AG04450 (cell line): ENCODE results near the gene SMURF1. TPM values are rescaled to one million over a fixed set of nuclear protein-coding genes. Genes with fewer than 3 reads are reported as not detected.
"Not testable (repeated sequence)": the region's sequence is repeated elsewhere in the genome, so short reads cannot be mapped to it uniquely, and the experiment has no call there.

Source experiments
- CTCF ChIA-PET: fragments of 300-600, 350-600 bp; formaldehyde crosslinking; extraction: SDS; loops from one replicate; lab custom pipeline; 2022; ENCODE audit warnings: antibody characterized with exemption, inconsistent platforms; lab: Charles Lee
- POLR2A ChIA-PET: fragments of 350-600 bp; formaldehyde crosslinking; extraction: SDS; loops from one replicate; lab custom pipeline; 2021; ENCODE audit warnings: antibody characterized with exemption, inconsistent platforms; lab: Yijun Ruan, JAX
- DNase-seq: peaks from one replicate; pipeline ENCODE4 v3.0.0-alpha.2; 2011; ENCODE audit warnings: low read depth, low spot score
- H3K27ac ChIP-seq: one replicate; pipeline ENCODE4 v1.5.1; 2012; ENCODE audit warnings: low read depth, low read length, control low read depth
- H3K27me3 ChIP-seq: one replicate; pipeline ENCODE4 v1.6.0; 2012; ENCODE audit warnings: low read length; ENCODE audit not compliant: control insufficient read depth, insufficient read depth
- H3K4me3 ChIP-seq: 2 replicates; pipeline ENCODE4 v1.5.1; 2011; ENCODE audit warnings: mild to moderate bottlenecking, low read depth, low read length, control low read depth
- H3K9me3 ChIP-seq: 2 replicates; pipeline ENCODE4 v1.5.1; 2012; ENCODE audit warnings: low read length; ENCODE audit not compliant: control insufficient read depth, insufficient read depth
- CTCF ChIP-seq: IDR thresholded peaks from 2 replicates; pipeline ENCODE4 v1.5.1; 2011; ENCODE audit warnings: low read depth, low read length, control low read depth, inconsistent platforms
- polyA plus RNA-seq: library from polyadenylated mRNA; depleted of rRNA; stranded (reverse); fragments of >200 nt; gene quantifications from 2 replicates; pipeline ENCODE4 v1.2.3, GENCODE V29; 2011

The SMURF1 gene
- polyA plus RNA-seq, 1 experiment, result 17.1 TPM

DNA sequence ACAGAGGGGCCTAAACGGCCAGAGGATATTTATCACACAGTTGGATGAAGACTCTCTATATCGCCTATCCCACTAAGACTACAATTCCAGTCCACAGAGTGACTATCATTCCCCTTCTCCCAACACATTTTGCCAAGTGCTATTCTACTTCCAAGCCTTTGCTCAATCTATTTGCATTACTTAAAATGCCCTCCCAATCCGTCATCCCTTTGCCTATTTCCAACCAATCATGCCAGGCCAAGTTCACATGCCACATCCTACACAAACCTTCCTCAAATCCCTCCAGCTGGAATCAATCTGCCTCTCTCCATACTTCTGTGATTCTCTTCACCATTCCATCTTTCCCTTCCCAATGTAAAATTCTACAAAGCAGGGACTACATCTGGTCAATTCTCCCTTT, 38.2 kb downstream of the SMURF1 start:
- Histone ChIP-seq H3K4me3 (no peak overlapping the region), H3K27me3 (no peaks in the 10 kb centered on the region), H3K9me3 (no peaks in the 10 kb centered on the region; the same call in 1 of the 2 replicates), H3K27ac (no peak overlapping the region)
- POLR2A ChIA-PET, result no interaction called here
- TF ChIP-seq CTCF, result no peak
- no peak for DNase-seq
- CTCF ChIA-PET, result no interaction called here

GRCh38 chr7:99104631-99105030, 39.3 kb downstream of the SMURF1 start:
- Histone ChIP-seq H3K27ac (no peak overlapping the region), H3K9me3 (no peaks in the 10 kb centered on the region; the same call in 1 of the 2 replicates), H3K4me3 (no peak overlapping the region), H3K27me3 (no peaks in the 10 kb centered on the region)
- DNase-seq, result no peak
- ChIA-PET POLR2A (interaction anchor here (0.6 kb wide), 1 partner anchor 35 kb away, joined by 5 read pairs; no protein-coding TSS in a partner anchor), CTCF (no interaction called here)
- TF ChIP-seq CTCF, result no peak

DNA sequence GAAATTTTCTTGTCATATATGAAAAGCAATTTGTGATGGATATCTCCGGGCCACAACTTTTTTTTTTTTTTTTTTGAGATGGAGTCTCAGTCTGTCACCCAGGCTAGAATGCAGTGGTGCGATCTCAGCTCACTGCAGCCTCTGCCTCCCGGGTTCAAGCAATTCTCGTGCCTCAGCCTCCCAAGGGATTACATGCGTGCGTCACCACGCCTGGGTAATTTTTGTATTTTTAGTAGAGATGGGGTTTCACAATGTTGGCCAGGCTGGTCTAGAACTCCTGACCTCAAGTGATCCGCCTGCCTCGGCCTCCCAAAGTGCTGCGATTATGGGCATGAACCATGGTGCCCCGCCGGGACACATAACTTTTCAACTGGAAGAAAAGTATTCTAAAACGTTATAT, 40.1 kb downstream of the SMURF1 start:
- H3K27me3 ChIP-seq, H3K9me3 ChIP-seq, H3K4me3 ChIP-seq, DNase-seq, H3K27ac ChIP-seq: not testable (repeated sequence)
- ChIA-PET CTCF (interaction anchor here (0.9 kb wide), 1 partner anchor 209 kb away, joined by 4 read pairs; no protein-coding TSS in a partner anchor), POLR2A (interaction anchor here (0.7 kb wide), 1 partner anchor 305 kb away, joined by 5 read pairs; no protein-coding TSS in a partner anchor)

GRCh38 chr7:99102809-99103690, 40.9 kb downstream of the SMURF1 start:
- Histone ChIP-seq H3K27me3 (no peaks in the 10 kb centered on the region), H3K4me3 (no peak overlapping the region), H3K27ac (peak overlapping the region; percentile 34), H3K9me3 (peaks cover 3% of the 10 kb centered on the region; the same call in 1 of the 2 replicates)
- DNase-seq, result peak; percentile 39
- ChIA-PET CTCF (interaction anchor here (0.6 to 0.9 kb wide), 2 partner anchors 210 to 291 kb away, joined by 4 to 5 read pairs; no protein-coding TSS in a partner anchor), POLR2A (interaction anchor here (0.7 kb wide), 1 partner anchor 306 kb away, joined by 5 read pairs; no protein-coding TSS in a partner anchor)
- no peak for TF ChIP-seq CTCF

DNA sequence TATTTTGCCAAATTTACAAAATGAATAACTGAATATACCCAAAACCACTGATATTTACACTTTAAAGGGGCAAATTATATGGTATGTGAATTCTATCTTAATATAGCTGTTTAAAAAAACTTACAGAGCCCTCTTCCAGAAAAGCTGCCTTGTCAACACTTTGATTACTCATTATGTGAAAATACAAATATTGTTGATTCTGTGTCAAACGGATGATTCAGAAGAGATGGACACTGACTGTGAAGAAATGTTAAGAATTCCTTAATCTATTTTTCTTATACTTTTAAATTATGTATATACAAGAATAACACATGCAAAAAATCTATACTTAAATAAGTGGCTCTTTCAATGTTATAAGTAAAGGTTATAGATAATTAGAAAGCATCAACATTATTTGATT, 41.5 kb downstream of the SMURF1 start:
- Histone ChIP-seq H3K27me3 (no peaks in the 10 kb centered on the region), H3K9me3 (peaks cover 4% of the 10 kb centered on the region), H3K4me3 (no peak overlapping the region), H3K27ac (no peak overlapping the region)
- TF ChIP-seq CTCF, result no peak
- ChIA-PET POLR2A (no interaction called here), CTCF (no interaction called here)
- no peak for DNase-seq

- H3K27me3 ChIP-seq, H3K4me3 ChIP-seq, DNase-seq, H3K27ac ChIP-seq, POLR2A ChIA-PET, H3K9me3 ChIP-seq: not testable (repeated sequence)
- CTCF ChIA-PET, result interaction anchor here (0.6 kb wide), 1 partner anchor 20 kb away, joined by 11 read pairs; no protein-coding TSS in a partner anchor
Measured at GRCh38 chr7:99101516-99101915, 42.4 kb downstream of the SMURF1 start.
